ENCODE measurements around the gene S100A11. TPM values are rescaled to one million over a fixed set of nuclear protein-coding genes. Genes with fewer than 3 reads are reported as not detected.

S100A11 gene
- total RNA-seq, 1 donor from 2014 or later = 4.4 TPM

DNA sequence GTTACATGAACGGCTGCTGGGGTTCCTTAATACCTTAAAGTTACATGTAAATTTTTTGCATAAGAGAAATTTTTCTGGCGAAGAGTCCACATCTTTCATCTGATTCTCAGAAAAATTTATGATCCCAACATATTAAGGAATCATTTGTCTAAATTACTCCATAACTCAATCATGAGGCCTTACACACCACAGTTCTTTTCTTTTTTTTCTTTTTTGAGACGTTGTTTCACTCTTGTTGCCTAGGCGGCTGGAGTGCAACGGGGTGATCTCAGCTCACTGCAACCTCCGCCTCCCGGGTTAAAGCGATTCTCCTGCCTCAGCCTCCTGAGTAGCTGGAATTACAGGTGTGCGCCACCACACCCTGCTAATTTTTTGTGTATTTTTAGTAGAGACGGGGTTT, 2.1 kb upstream of the S100A11 start:
- DNase-seq (ENCODE audit: low spot score) = no peak
- peaks cover 24% of the 10 kb centered on the region for H3K4me1 Mint-ChIP-seq
- no peak for TF ChIP-seq EZH2 (IDR thresholded peaks at IDR 0.05)
- TF ChIP-seq, protein P1, sequence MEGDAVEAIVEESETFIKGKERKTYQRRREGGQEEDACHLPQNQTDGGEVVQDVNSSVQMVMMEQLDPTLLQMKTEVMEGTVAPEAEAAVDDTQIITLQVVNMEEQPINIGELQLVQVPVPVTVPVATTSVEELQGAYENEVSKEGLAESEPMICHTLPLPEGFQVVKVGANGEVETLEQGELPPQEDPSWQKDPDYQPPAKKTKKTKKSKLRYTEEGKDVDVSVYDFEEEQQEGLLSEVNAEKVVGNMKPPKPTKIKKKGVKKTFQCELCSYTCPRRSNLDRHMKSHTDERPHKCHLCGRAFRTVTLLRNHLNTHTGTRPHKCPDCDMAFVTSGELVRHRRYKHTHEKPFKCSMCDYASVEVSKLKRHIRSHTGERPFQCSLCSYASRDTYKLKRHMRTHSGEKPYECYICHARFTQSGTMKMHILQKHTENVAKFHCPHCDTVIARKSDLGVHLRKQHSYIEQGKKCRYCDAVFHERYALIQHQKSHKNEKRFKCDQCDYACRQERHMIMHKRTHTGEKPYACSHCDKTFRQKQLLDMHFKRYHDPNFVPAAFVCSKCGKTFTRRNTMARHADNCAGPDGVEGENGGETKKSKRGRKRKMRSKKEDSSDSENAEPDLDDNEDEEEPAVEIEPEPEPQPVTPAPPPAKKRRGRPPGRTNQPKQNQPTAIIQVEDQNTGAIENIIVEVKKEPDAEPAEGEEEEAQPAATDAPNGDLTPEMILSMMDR (IDR thresholded peaks at IDR 0.05) = no peak
- TF ChIP-seq EZH2phosphoT487 (IDR thresholded peaks at IDR 0.05) = no peak
- H3K27me3 Mint-ChIP-seq (ENCODE audit: insufficient read depth, low read depth) = peaks cover 19% of the 10 kb centered on the region
- Histone ChIP-seq H3K4me2 (no peak overlapping the region), H3K9me3 (ENCODE audit: low read depth) (no peaks in the 10 kb centered on the region), H3K4me1 (peaks cover 18% of the 10 kb centered on the region), H3K27me3 (peaks cover 52% of the 10 kb centered on the region), H2AFZ (replicated peaks) (no peak overlapping the region), H4K20me1 (ENCODE audit: low read depth) (no peaks in the 10 kb centered on the region), H3K27ac (no peak overlapping the region), H3F3A (ENCODE audit: low read depth) (peaks cover 14% of the 10 kb centered on the region), H3K4me3 (no peak overlapping the region), H3K36me3 (no peaks in the 10 kb centered on the region), H3K9ac (no peak overlapping the region), H3K79me2 (ENCODE audit: low read depth) (no peaks in the 10 kb centered on the region)
- H3K9me3 Mint-ChIP-seq = no peaks in the 10 kb centered on the region
- no peak overlapping the region for H3K27ac Mint-ChIP-seq
- H3K36me3 Mint-ChIP-seq = no peaks in the 10 kb centered on the region
- no peak overlapping the region for H3K4me3 Mint-ChIP-seq

DNA sequence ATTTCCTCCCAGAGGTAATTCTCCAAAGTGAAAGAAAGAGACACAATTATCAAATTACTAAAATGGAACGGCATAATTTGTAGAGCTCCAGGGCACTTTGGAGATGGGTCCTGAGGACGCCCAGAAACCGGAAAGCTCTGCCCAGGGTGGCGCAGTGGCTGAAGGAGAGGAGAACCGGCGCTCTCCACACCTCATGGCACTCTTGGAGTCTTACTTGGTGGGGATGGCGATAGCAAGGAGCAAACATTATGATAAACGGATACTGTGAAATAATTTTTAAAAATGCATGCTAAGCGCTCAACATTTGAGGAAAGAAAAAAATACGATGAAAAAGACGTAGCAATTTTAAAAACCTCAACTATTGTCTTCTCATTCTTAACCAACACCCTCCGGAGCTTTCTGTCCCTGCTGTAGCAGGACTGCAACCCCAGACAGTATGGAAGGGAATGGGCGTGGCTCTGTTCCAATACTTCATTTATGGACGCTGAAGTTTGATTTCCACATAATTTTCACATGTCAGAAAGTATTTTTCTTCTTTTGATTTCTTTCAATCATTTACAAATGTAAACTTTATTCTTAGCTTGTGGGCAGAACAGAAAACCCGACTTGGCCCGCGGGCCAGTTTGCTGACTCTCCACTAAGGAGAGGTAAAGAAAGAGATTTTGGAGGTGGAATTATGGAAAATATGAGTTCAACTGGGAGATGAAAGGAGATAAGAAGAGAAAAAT, 1.1 kb downstream of the S100A11 start:
- Mint-ChIP-seq H3K27me3 (ENCODE audit: insufficient read depth, low read depth) (peaks cover 22% of the 10 kb centered on the region), H3K36me3 (no peaks in the 10 kb centered on the region), H3K4me3 (peak overlapping the region; percentile 84), H3K27ac (no peak overlapping the region), H3K9me3 (no peaks in the 10 kb centered on the region), H3K4me1 (peaks cover 24% of the 10 kb centered on the region)
- peaks cover 40% of the 10 kb centered on the region for H3K27me3 ChIP-seq
- TF ChIP-seq EZH2 (IDR thresholded peaks at IDR 0.05) = peak; percentile 61
- TF ChIP-seq, protein P1 (IDR thresholded peaks at IDR 0.05) = no peak
- DNase-seq (ENCODE audit: low spot score) = no peak
- H3K9me3 ChIP-seq (ENCODE audit: low read depth) = no peaks in the 10 kb centered on the region
- H3K27ac ChIP-seq = no peak overlapping the region
- H4K20me1 ChIP-seq (ENCODE audit: low read depth) = no peaks in the 10 kb centered on the region
- H3K36me3 ChIP-seq = no peaks in the 10 kb centered on the region
- H3K4me3 ChIP-seq = peak overlapping the region; percentile 45
- H3K4me2 ChIP-seq = peak overlapping the region; percentile 82
- H2AFZ ChIP-seq (replicated peaks) = peak overlapping the region; percentile 27
- H3K4me1 ChIP-seq = peaks cover 14% of the 10 kb centered on the region
- peaks cover 14% of the 10 kb centered on the region for H3F3A ChIP-seq (ENCODE audit: low read depth)
- H3K79me2 ChIP-seq (ENCODE audit: low read depth) = no peaks in the 10 kb centered on the region
- H3K9ac ChIP-seq = no peak overlapping the region

DNA sequence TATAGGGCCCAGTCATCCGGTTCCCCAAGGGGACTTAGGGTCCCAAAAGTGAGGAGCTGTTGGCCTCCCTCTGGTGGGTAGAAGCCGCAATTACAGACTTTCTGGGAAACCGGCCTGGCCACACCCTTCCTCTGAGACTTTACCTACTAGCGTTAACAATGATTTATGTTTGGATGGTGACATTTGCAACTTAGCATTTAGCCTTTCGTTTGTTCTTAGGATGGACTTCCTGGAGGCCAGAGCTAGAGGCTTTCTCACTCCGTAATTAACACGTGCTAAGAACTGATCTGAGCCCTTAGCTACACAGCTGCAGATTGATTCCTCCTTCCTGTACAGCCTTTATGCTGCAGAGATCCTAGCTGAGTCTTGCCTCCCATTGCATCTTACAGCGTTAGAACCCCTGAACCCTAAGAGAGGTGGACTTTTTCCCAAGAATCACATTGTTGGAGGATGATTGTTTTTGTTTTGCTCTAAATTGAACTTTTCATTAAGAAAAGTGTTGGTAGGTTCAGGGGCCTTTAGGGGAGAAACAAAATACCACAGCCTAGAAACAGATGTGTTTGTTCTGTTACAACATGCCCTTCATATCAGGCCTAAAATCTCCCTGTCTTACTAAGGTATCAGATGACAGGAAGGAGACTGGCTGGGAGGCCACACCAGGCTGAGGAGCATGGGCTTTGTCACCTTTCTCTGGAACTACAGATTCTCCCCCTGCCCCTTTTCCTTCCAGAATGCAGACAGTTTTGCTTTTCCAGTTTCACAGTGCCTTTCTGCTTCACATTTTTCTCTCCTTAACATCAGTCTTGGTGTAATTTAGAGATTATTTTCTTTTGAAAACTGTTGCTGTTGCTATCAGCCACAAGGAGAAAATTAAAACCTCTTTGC, 1.9 kb downstream of the S100A11 start:
- Histone ChIP-seq H2AFZ (replicated peaks) (peak overlapping the region; percentile 27), H4K20me1 (ENCODE audit: low read depth) (no peaks in the 10 kb centered on the region), H3K4me3 (no peak overlapping the region), H3K79me2 (ENCODE audit: low read depth) (no peaks in the 10 kb centered on the region), H3K9ac (no peak overlapping the region), H3K27ac (no peak overlapping the region), H3K4me2 (peak overlapping the region; percentile 82), H3F3A (ENCODE audit: low read depth) (peaks cover 14% of the 10 kb centered on the region), H3K9me3 (ENCODE audit: low read depth) (no peaks in the 10 kb centered on the region), H3K4me1 (peaks cover 14% of the 10 kb centered on the region), H3K27me3 (peaks cover 38% of the 10 kb centered on the region), H3K36me3 (no peaks in the 10 kb centered on the region)
- H3K27ac Mint-ChIP-seq = no peak overlapping the region
- peak; percentile 70 for DNase-seq (ENCODE audit: low spot score)
- H3K27me3 Mint-ChIP-seq (ENCODE audit: insufficient read depth, low read depth) = peaks cover 22% of the 10 kb centered on the region
- peaks cover 24% of the 10 kb centered on the region for H3K4me1 Mint-ChIP-seq
- no peaks in the 10 kb centered on the region for H3K36me3 Mint-ChIP-seq
- TF ChIP-seq EZH2 (IDR thresholded peaks at IDR 0.05) = no peak
- TF ChIP-seq, protein P1 (IDR thresholded peaks at IDR 0.05) = peak; percentile 78
- H3K9me3 Mint-ChIP-seq = no peaks in the 10 kb centered on the region
- peak overlapping the region; percentile 84 for H3K4me3 Mint-ChIP-seq
